OCI-LY1 (cell line): Measurements from ENCODE around the gene UTS2B.
"Not testable (repeated sequence)": the region's sequence is repeated elsewhere in the genome, so short reads cannot be mapped to it uniquely, and the experiment has no call there.

Source experiments
- H2AFZ ChIP-seq: fragments of 200-600 bp; sonication (generic), shearing (Covaris generic); 2 replicates; pipeline ENCODE4 v1.6.0; 2014; ENCODE audit warnings: antibody characterized with exemption, mild to moderate bottlenecking, low read length
- H3F3A ChIP-seq: fragments of 200-600 bp; sonication (generic), shearing (Covaris generic); 2 replicates; pipeline ENCODE4 v1.6.0; 2014; ENCODE audit warnings: mild to moderate bottlenecking, antibody characterized with exemption, low read length, moderate library complexity; ENCODE audit not compliant: insufficient read depth
- H3K27ac ChIP-seq: fragments of 200-600 bp; sonication (generic); 2 replicates; pipeline ENCODE4 v1.5.1; 2014; ENCODE audit warnings: low read length, mixed run types, mild to moderate bottlenecking, low read depth; ENCODE audit not compliant: poor library complexity, severe bottlenecking
- H3K27me3 ChIP-seq: fragments of 200-600 bp; sonication (generic); 2 replicates; pipeline ENCODE4 v1.6.0; 2014; ENCODE audit warnings: antibody characterized with exemption, mild to moderate bottlenecking, low read length, moderate library complexity; ENCODE audit not compliant: insufficient read depth
- H3K36me3 ChIP-seq: fragments of 200-600 bp; sonication (generic); 2 replicates; pipeline ENCODE4 v1.6.1; 2014; ENCODE audit warnings: mild to moderate bottlenecking, antibody characterized with exemption, low read length, moderate library complexity, mixed read lengths; ENCODE audit not compliant: insufficient read depth
- H3K4me1 ChIP-seq: fragments of 200-600 bp; sonication (generic); 2 replicates; pipeline ENCODE4 v1.5.1; 2014; ENCODE audit warnings: mild to moderate bottlenecking, low read length, moderate library complexity; ENCODE audit not compliant: insufficient read depth, severe bottlenecking
- H3K4me2 ChIP-seq: fragments of 200-600 bp; sonication (generic), shearing (Covaris generic); 2 replicates; pipeline ENCODE4 v1.6.1; 2014; ENCODE audit warnings: low read length
- H3K4me3 ChIP-seq: fragments of 200-600 bp; sonication (generic); 2 replicates; pipeline ENCODE4 v1.5.1; 2014; ENCODE audit warnings: low read length, low read depth, mild to moderate bottlenecking, mixed read lengths; ENCODE audit not compliant: poor library complexity, severe bottlenecking
- H3K79me2 ChIP-seq: fragments of 200-600 bp; shearing (Covaris generic); 2 replicates; pipeline ENCODE4 v1.6.1; 2016; ENCODE audit warnings: mixed run types, low read length, mixed read lengths; ENCODE audit not compliant: insufficient read depth
- H3K9ac ChIP-seq: fragments of 200-600 bp; sonication (generic), shearing (Covaris generic); 2 replicates; pipeline ENCODE4 v1.6.1; 2014; ENCODE audit warnings: mild to moderate bottlenecking, low read length, mixed read lengths
- H3K9me2 ChIP-seq: fragments of 200-600 bp; sonication (generic), shearing (Covaris generic); 2 replicates; pipeline ENCODE4 v1.6.1; 2014; ENCODE audit warnings: low read depth, mild to moderate bottlenecking, low read length, mixed read lengths
- H3K9me3 ChIP-seq: fragments of 200-600 bp; shearing (Covaris generic); 2 replicates; pipeline ENCODE4 v1.6.1; 2014; ENCODE audit warnings: low read length, mixed read lengths
- H4K20me1 ChIP-seq: fragments of 200-600 bp; sonication (generic), shearing (Covaris generic); 2 replicates; pipeline ENCODE4 v1.6.0; 2016; ENCODE audit warnings: mild to moderate bottlenecking, low read length; ENCODE audit not compliant: insufficient read depth
- EZH2 ChIP-seq: fragments of 200-600 bp; sonication (generic), shearing (Covaris generic); IDR thresholded peaks from 2 replicates; pipeline ENCODE4 v1.8.0; 2017; ENCODE audit warnings: borderline replicate concordance, mixed run types, mild to moderate bottlenecking, antibody characterized with exemption, low read length, moderate library complexity, mixed read lengths
- TF ChIP-seq, protein P1 (sequence below): fragments of 200-600 bp; sonication (generic), shearing (Covaris generic); IDR thresholded peaks from 2 replicates; pipeline ENCODE4 v1.5.1; 2017; ENCODE audit warnings: mild to moderate bottlenecking, antibody characterized with exemption, low read length, moderate library complexity, mixed read lengths

The UTS2B gene

DNA sequence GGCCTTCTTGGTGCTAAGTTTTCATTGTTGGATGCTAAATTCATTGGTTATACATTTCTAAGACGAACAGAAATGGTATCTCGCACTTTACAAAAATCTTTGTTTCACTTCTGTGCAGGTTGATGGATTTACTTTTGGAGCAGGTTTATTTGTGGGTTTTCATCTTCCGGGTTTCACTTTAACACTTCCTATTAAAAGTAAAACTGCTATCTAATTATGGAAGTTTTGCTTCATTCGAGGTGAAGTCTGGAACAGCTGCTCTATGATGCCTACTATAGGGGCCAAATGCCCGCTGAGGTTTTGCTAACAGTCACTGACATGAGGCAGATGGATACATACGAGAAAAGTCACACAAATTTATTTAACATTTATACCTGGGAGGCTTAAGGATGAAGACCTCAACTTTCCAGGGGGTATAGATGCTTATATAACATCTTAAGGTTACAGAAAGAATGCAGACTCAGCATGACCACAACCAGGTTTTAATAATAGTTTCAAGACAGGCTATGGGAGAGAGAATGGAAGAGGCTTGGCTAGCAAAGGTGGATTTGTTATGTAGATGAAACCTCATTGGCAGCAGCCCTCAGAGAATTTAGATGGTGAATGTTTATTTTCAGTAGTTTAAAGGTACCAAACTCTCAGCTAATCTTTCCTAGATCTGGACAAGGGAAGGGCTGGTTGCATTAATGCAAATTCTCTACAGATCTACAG lies 77.1 kb downstream of the UTS2B start:
- H3K79me2 ChIP-seq: no peaks in the 10 kb centered on the region
- H3K9me3 ChIP-seq: no peaks in the 10 kb centered on the region
- H3K4me2 ChIP-seq: no peak overlapping the region
- no peaks in the 10 kb centered on the region; the same call in 1 of the 2 replicates for H3K9me2 ChIP-seq
- no peaks in the 10 kb centered on the region for H4K20me1 ChIP-seq
- H3K9ac ChIP-seq: no peak overlapping the region
- H3K27me3 ChIP-seq: no peaks in the 10 kb centered on the region
- no peak overlapping the region for H3K4me3 ChIP-seq
- H3K36me3 ChIP-seq: no peaks in the 10 kb centered on the region
- no peaks in the 10 kb centered on the region for H3F3A ChIP-seq
- no peak overlapping the region for H3K27ac ChIP-seq
- TF ChIP-seq EZH2: no peak
- TF ChIP-seq, protein P1, sequence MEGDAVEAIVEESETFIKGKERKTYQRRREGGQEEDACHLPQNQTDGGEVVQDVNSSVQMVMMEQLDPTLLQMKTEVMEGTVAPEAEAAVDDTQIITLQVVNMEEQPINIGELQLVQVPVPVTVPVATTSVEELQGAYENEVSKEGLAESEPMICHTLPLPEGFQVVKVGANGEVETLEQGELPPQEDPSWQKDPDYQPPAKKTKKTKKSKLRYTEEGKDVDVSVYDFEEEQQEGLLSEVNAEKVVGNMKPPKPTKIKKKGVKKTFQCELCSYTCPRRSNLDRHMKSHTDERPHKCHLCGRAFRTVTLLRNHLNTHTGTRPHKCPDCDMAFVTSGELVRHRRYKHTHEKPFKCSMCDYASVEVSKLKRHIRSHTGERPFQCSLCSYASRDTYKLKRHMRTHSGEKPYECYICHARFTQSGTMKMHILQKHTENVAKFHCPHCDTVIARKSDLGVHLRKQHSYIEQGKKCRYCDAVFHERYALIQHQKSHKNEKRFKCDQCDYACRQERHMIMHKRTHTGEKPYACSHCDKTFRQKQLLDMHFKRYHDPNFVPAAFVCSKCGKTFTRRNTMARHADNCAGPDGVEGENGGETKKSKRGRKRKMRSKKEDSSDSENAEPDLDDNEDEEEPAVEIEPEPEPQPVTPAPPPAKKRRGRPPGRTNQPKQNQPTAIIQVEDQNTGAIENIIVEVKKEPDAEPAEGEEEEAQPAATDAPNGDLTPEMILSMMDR: no peak
- H2AFZ ChIP-seq: no peak overlapping the region
- no peaks in the 10 kb centered on the region for H3K4me1 ChIP-seq

GRCh38 chr3:191246630-191247029 lies 83.7 kb downstream of the UTS2B start:
- Histone ChIP-seq H3K36me3 (no peaks in the 10 kb centered on the region), H3K9ac (no peak overlapping the region)

GRCh38 chr3:191246034-191246433 lies 84.3 kb downstream of the UTS2B start:
- not testable (repeated sequence) for H3K9me3 ChIP-seq, H3K4me2 ChIP-seq, H2AFZ ChIP-seq, H3F3A ChIP-seq, H4K20me1 ChIP-seq, H3K79me2 ChIP-seq, H3K4me1 ChIP-seq, H3K27me3 ChIP-seq, H3K27ac ChIP-seq, H3K4me3 ChIP-seq, H3K36me3 ChIP-seq, H3K9me2 ChIP-seq, H3K9ac ChIP-seq

More at GRCh38 chr3:191246630-191247029, 83.7 kb downstream of the UTS2B start:
- Histone ChIP-seq H3K4me2 (no peak overlapping the region), H3K4me3 (no peak overlapping the region), H3F3A (no peaks in the 10 kb centered on the region), H3K27me3 (no peaks in the 10 kb centered on the region), H2AFZ (no peak overlapping the region), H3K9me3 (no peaks in the 10 kb centered on the region), H4K20me1 (no peaks in the 10 kb centered on the region), H3K4me1 (no peaks in the 10 kb centered on the region), H3K79me2 (no peaks in the 10 kb centered on the region), H3K9me2 (no peaks in the 10 kb centered on the region; the same call in 1 of the 2 replicates), H3K27ac (no peak overlapping the region)
- no peak for TF ChIP-seq EZH2
- TF ChIP-seq, protein P1: no peak
